ENCODE measurements around the gene ERBB2. TPM values are rescaled to one million over a fixed set of nuclear protein-coding genes. Genes with fewer than 3 reads are reported as not detected.

ERBB2 gene
- total RNA-seq, 1 donor from 2014 or later, result 64.2 TPM

DNA sequence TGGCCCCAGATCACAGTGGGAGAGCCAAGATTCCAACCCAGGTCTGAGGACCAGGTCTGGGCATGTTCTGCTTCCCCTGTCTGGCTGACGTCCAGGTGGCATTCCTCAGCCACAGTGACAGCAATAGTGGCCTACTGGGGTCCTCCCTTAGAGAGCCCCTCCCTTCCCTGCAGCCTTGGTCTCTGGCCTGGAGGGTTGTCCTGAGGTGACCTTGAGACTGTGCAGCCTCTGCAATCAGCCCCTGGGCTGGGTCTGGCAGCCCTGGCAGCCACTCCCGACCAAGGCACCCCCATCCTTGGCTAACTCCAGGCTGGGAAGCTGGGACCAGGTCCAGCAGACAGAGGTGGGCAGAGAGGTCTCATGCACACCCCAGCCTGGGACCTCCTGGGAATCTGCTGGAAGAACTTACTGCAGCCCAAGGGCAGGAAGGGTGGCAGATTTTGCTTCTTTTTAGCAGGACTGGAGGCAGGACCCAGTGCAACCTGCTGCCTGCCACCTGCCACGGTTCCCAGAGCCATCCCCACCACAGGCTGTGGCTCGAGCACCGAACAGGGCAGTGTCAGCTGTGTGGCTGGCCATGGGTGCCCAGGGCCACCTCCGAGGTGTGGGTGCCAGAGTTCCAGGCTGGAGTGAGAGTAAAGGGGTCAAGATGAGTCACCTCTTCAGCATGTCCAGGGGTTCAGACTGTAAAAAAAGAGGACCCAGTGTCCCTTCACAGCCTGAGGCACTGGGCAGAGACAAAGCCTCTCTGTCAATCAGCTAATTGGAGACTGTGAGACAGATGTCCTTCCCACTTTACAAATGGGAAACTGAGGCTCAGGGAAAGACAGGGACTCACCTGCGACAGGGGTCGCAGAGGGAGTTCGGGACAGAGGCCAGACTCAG lies 50.5 kb downstream of the ERBB2 start:
- ATAC-seq (ENCODE audit: poor library complexity) (peak; percentile 25), DNase-seq (peak; percentile 72)
- intact Hi-C loops (cut with DNase I), result loop anchor here (5.0 to 10.0 kb wide), 2 partner anchors 128 to 206 kb away; no protein-coding TSS in a partner anchor

DNA sequence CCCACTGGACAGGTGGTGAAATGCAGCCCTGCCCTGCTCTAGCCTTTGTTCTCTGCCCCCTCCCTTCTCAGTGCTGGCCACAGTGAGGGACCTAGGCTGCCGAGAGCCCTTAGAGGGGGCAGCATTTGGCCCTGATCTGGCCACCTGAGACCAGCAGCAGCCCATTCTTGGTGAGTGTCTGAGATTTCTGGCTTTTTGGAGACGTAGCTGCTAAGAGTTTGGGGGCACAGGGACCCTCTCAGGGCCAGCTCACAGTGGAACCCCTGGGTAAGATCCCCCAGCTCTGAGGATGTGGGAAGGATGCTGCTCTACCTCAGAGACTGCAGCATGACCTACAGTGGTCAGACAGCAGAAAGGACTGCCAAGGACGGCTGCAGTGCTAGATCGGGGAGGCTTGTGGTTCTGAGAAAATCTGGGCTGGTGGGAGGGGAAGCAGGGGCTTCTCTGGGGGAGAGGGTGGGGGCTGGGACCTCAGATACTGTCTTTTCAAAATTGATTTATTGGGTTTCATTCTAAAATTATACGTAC lies 51.2 kb downstream of the ERBB2 start:
- intact Hi-C loops (cut with DNase I), result loop anchor here (5.0 to 10.0 kb wide), 2 partner anchors 129 to 206 kb away; no protein-coding TSS in a partner anchor
- no peak for ATAC-seq (ENCODE audit: poor library complexity)
- no peak for DNase-seq

DNA sequence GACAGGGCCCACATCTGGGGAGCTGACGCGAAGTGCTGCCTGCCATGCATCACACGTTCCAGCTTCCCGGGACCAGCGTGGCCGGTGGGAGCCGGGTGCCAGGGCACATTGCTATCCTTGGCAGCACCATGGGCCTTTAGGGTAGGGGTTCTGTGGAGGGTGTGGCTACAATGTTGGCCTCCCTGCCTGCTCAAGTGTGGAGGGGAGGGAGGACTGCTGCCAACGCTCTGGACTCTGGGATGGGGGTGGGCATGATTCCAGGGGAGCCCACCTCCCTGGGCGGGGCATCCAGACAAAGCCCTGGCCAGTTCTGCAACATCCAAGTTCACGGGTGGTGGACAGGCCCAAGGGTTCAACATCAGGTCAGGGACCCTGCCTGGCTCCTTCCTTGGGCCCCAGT lies 51.8 kb downstream of the ERBB2 start:
- intact Hi-C loops (cut with DNase I), result loop anchor here (5.0 to 10.0 kb wide), 2 partner anchors 129 to 207 kb away; no protein-coding TSS in a partner anchor
- no peak for DNase-seq

DNA sequence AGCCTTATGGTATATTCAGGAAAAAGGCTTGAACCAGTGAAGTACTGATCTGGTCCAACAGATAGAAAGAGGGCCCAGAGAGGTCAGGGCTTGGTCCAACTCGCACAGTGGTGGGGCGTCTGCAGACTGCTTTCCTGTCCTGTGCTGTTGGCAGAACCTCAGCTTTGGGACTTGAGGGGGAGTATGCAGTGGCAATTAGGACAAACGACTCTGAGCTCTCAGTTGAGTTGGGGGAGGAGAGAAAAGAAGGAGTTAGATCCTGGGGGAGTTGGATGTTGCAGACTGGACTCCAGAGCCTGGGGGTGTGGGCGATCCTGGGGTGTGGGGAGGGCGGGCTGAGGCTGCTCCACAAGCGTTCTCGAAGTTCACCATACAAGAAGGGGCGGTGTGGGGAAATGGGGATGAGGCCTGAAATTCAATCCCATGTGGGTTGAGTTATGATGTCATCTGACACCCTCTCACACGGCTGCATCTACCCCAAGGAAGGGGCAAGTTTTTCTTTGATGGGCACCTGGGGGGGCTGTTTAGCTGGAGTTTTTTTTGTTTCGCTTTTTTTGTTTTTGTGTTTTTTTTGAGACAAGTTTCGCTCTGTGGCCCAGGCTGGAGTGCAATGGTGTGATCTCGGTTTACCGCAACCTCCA lies 52.5 kb downstream of the ERBB2 start:
- intact Hi-C loops (cut with DNase I), result loop anchor here (5.0 to 10.0 kb wide), 2 partner anchors 130 to 208 kb away; no protein-coding TSS in a partner anchor
- ATAC-seq (ENCODE audit: poor library complexity), result no peak
- DNase-seq, result no peak

More for the DNA sequence above, 51.8 kb downstream of the ERBB2 start:
- no peak for ATAC-seq (ENCODE audit: poor library complexity)

DNA sequence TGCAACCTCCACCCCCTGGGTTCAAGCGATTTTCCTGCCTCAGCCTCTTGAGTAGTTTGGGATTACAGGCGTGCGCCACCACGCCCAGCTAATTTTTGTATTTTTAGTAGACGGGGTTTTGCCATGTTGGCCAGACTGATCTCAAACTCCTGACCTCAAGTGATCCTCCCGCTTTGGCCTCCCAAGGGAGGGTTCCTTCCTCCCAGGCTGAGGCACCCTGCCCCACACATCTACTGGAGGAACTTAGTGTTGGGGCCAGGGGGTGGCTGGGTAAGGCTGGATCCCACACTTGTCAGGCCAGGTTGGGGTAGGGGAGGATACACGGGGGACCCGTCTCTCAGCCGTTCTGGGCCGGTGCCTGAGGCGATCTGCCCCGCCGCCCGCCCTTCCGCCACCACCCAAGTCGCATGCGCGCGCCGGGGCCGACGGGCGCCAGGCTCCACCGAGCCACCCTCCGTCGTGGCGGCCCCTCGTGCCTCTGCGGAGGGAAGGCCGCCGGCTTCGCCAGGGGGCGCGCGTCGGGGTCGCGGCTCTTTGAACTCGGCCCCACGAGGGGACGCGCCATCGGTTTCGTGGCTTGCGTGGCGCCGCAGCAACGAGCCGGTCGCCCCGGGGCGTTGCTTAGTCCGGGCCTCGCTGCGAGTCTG lies 53.8 kb downstream of the ERBB2 start:
- peak; percentile 59 for ATAC-seq (ENCODE audit: poor library complexity)
- intact Hi-C loops (cut with DNase I), result loop anchor here (5.0 to 10.0 kb wide), 2 partner anchors 131 to 209 kb away; no protein-coding TSS in a partner anchor
- peak; percentile 80 for DNase-seq

DNA sequence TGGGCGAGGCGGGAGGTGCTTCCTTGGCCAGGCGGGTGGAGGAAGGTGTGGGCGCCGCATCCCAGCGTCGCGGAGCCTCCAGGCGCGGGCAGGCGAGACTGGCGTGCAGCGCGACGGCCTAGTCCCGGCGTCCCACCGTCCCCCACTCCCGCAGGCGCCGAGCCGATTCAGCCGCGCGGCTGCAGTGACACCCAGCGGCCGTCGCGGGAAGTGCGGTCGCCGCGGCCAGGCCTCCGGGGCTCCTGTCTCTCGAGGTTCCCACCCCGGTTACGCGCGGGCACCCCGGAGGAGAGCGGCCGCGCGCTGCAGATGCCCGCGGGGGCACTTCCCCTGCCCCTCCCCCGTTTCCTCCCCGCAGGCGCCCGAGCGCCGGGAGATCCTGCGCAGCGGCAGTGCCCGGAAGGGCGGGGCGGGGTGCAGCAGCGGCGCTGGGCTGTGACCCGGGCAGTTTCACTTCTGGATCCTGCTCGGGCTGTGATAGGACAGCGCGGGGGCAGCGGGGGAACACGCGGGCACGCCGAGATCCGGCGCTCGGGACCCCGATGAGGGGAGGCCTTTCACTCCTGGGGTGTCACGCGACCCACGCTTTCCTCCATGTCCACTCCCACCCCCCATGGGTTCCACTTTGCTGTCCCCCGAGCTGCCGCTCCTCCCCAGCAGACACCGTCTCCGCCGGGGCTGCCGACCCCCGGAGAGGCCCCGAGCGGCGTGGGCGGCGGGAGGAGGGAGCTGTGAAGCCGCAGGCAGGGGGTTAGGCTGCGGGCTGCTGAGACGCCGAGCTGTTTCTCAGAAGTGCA lies 54.5 kb downstream of the ERBB2 start:
- intact Hi-C loops (cut with DNase I), result loop anchor here (5.0 to 10.0 kb wide), 2 partner anchors 132 to 210 kb away; no protein-coding TSS in a partner anchor
- ATAC-seq (ENCODE audit: poor library complexity) (peak; percentile 95), DNase-seq (peak; percentile 96)

DNA sequence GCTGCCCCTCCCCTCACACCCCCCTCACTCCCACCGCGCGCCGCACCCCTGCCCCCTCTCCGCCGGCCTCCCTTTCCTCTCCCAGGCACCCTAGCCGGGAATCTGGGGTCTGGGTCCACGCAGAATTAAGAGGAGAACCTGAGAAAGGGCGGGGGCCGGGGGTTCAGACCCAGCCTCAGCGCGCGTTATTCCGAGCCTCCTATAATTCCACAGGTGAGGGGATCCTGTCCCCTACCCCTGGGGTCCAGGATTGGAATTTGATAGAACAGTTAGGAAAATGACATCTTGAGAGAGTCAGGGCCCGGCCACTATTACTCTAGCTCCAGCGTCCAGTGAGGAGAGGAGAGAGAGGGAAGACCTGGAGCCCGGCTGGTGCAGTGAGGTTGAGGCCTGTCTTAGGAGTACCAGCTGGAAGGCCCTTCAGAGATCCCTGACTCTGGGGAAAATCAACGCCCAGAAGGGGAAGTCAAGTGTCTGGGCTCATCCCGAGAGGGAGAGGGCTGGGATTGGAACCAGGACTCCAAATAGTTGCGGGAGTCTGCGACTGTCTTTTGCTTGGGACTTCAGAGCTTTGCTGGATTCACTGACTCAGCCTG lies 55.2 kb downstream of the ERBB2 start:
- ATAC-seq (ENCODE audit: poor library complexity), result peak; percentile 5
- intact Hi-C loops (cut with DNase I), result loop anchor here (5.0 to 10.0 kb wide), 2 partner anchors 133 to 210 kb away; no protein-coding TSS in a partner anchor
- no peak for DNase-seq

DNA sequence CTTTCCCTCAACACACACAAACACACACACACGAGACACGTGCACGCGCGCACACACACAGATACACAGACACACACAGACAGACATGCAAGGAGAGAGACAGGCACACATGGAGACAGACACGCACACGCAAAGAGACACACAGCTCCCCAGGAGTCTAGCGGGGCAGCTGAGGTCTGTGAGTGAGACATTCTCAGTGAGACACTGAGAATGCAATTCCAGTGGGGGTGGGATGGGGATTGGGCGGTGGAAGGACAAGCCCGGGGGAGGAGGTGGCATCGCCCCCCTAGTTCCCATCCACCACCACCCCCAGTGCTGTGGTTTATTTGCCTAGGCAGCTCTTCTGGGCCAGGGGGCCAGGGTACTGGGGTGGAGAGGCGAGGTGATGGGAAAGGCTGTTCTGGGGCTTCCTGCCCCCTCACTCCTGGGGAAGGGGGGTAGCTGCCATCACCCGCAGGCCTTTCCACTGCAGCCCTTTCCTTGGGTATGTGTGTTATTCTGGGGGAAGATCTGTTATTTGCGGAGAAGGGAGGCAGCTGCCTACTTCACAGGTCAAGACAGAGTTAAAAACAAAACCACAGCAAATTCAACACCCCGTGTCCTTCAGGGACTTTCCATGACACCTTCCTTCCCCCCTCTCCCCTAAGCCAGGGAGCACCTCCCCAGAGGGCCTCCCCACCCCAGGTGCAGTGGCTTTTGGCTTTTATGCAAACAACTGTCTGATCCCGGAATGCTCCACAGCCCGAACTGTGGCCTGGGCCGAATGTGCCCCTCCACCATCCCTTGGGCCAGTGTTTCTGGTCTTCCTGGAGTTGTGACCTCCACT lies 55.9 kb downstream of the ERBB2 start:
- ATAC-seq (ENCODE audit: poor library complexity), result no peak
- DNase-seq, result no peak
- intact Hi-C loops (cut with DNase I), result loop anchor here (10.0 kb wide), 1 partner anchor 211 kb away; no protein-coding TSS in a partner anchor

DNA sequence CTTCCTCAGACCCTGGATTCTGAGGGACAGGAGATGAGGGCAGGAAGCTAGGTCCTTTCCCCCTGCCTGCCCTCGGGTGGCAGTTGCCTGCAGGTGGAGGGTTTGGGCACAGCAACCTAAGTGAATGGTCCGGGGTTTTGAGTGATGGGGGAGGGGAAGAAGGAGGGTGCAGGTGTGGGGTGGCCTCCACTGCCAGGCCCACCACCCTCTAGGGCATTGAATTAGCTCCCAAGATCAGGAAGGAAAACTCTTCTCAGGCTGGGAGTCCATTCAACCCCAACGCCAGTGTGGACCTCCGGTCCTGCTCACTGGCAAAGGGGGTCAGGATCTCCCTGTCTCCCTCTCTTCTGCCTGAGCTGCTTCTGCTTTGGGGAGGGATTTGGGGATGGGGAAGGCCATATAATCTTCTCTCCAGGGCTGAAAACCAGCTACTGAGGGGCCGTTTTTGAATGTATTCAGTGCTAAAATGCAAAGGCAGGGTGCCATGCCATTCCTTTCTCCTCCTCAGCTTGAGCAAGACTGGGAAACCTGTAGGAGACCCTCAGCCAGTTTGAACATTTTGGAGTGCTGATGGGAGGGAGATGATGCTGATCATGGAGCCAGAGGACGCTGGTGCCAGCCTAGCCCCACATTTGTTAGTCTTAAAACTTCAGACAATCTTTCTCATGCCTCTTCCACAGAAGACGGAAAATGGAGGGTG lies 56.7 kb downstream of the ERBB2 start:
- DNase-seq (no peak), ATAC-seq (ENCODE audit: poor library complexity) (no peak)
- intact Hi-C loops (cut with DNase I), result loop anchor here (10.0 kb wide), 1 partner anchor 212 kb away; no protein-coding TSS in a partner anchor

DNA sequence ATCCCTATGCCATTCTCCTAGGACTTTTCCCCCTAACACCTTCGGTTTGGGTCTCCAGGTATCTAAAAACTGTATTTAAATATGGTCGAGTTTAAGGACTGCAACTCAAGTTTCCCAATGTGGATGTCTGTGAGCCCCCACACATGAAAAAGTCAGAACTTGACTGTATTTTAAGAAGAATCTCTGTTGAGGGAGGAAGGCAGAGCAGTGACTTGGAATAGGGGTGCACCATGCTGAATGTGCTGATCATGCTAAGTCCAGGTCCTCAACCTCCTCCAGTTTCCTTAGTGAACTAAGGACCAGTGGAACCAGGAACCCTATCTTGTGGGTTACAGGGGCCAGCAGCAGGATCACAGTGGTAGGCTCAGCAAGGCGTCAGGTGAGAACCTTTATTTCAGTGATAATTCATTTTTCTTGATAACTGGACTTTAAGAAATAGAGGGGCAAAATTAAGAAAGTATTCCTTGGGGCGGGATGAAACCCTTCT lies 57.4 kb downstream of the ERBB2 start:
- ATAC-seq (ENCODE audit: poor library complexity) (no peak), DNase-seq (no peak)
- intact Hi-C loops (cut with DNase I), result loop anchor here (10.0 kb wide), 1 partner anchor 212 kb away; no protein-coding TSS in a partner anchor

DNA sequence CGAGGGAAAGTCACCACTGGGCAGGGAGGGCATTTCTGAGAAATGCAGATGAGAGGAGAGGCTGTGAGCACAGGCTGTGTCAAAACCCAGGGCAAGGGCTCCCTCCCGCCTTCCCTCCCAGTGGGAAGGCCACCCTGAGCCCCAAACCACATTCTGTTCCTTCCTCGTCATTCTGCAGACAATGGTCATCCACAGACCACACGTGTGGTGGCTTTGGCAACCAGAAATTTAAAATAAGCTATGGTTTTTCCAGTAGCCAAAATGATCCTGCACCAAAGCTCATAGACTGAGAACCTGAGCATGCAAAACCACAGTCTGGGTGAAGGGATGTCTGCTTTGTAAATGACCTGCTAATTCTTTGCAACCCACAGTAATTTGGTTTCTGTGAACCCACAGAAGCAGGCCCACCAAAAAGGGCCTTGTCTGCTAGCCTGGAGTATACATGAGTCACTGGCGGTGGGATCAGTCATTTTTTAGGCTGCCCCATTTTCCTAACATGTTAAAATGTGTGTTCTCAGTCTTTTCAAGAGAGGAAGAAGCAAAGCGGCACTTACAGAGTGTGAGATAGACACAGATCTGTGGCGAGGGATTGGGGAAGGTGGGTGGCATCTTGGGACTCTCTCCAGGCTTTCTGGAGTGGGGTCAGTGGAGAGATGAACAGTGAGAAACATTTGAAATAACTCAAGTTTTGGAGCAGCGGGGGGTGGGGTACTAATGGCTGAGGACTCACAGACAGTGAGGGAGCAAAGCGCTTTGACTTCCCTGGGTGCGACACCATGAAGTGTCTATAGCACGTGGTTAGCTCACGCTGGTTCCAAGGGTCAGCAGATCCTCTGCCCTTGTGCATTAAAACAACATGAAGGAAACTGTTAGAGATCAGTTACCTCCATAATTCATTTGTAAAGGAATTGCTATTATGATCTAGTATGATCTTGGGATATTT lies 58.3 kb downstream of the ERBB2 start:
- intact Hi-C loops (cut with DNase I), result loop anchor here (10.0 kb wide), 1 partner anchor 213 kb away; no protein-coding TSS in a partner anchor
- ATAC-seq (ENCODE audit: poor library complexity) (no peak), DNase-seq (no peak)

DNA sequence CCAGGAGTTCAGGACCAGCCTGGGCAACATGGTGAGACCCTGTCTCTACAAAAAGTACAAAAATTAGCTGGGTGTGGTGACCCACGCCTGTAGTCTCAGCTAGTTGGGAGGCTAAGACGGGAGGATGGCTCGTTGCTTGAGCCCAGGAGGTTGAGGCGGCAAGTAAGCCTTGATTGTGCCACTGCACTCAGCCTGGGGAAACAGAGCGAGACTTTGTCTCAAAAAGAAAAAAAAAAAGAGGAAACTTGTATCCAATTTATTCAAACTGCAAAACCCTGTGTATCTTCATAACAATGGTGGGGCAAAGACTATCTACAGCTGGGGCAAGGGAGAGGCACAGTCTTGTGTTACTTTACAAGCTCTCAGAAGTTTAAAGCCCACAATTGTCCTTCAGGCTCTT lies 59.3 kb downstream of the ERBB2 start:
- intact Hi-C loops (cut with DNase I), result loop anchor here (10.0 kb wide), 1 partner anchor 214 kb away; no protein-coding TSS in a partner anchor
- DNase-seq, result no peak
- ATAC-seq (ENCODE audit: poor library complexity), result no peak

DNA sequence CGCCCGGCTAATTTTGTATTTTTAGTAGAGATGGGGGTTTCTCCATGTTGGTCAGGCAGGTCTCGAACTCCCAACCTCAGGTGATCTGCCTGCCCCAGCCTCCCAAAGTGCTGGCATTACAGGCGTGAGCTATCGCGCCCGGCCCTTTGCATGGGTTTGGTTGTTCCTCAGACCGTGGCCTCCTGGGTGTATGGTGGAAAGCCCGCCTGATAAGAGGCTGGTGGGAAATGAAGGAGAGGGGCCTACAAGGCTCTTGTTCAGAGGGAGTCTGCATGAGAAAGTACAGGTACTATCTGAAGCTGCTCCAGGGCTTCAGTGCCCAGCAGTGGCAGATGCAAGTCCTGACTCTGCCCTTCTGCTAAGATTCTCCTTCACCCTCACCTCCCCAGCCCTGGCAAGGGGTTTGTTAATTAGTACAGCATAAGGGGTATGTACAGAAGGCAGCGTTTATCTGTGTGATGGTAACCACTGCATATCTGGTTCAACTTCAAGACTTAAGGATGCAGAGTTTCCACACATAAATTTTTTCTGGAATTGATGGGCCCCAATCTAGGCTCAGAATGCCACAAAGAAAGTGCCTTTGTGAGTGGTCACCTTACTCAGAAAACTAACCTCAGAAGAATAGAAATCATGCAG lies 62.1 kb downstream of the ERBB2 start:
- DNase-seq, result no peak
- ATAC-seq (ENCODE audit: poor library complexity), result no peak
- intact Hi-C loops (cut with DNase I), result no loop called here

Measured in Right ventricle myocardium superior (tissue), 1 donor.